Measurements from ENCODE around the gene RPS25.
"Not testable (repeated sequence)": the region's sequence is repeated elsewhere in the genome, so short reads cannot be mapped to it uniquely, and the experiment has no call there.

Gene RPS25

GRCh38 chr11:119014209-119014924 is 3.8 kb downstream of the RPS25 start:
- no peak for DNase-seq

- DNase-seq: no peak
These were observed 5.4 kb downstream of the RPS25 start for GRCh38 chr11:119012629-119013170.

- no peak for DNase-seq
These were observed 6.6 kb downstream of the RPS25 start for GRCh38 chr11:119011476-119012053.

GRCh38 chr11:119006656-119007055 is 11.5 kb downstream of the RPS25 start:
- no peak for DNase-seq

- no peak for DNase-seq
These were observed 17.2 kb downstream of the RPS25 start for GRCh38 chr11:119000906-119001305.

GRCh38 chr11:118998822-118999221 is 19.3 kb downstream of the RPS25 start:
- no peak for DNase-seq

- DNase-seq: no peak
These were observed 19.8 kb downstream of the RPS25 start for GRCh38 chr11:118998388-118998717.

GRCh38 chr11:118997627-118998387 is 20.3 kb downstream of the RPS25 start, which contains the start of gene CENATAC:
CENATAC (plus strand) TSS chr11:118998138; CDS start chr11:118998198, 60 bp downstream.
- peak; percentile 95 to 97 (median 95) for DNase-seq

GRCh38 chr11:118996926-118997626 is 21.1 kb downstream of the RPS25 start:
- DNase-seq: peak in 2 of 5 donors; percentile 13 to 76

- not testable (repeated sequence) for DNase-seq
These were observed 26.6 kb downstream of the RPS25 start for GRCh38 chr11:118991486-118992038.

- no peak for DNase-seq
These were observed 29.9 kb downstream of the RPS25 start for GRCh38 chr11:118988280-118988679.

- DNase-seq: no peak
These were observed 33.3 kb downstream of the RPS25 start for GRCh38 chr11:118984825-118985224.

- not testable (repeated sequence) for DNase-seq
These were observed 33.8 kb downstream of the RPS25 start for GRCh38 chr11:118984337-118984736.

GRCh38 chr11:118980191-118980881 is 37.8 kb downstream of the RPS25 start:
- no peak for DNase-seq

- no peak for DNase-seq
These were observed 38.7 kb downstream of the RPS25 start for GRCh38 chr11:118979434-118979833.

- DNase-seq: no peak
These were observed 42.1 kb downstream of the RPS25 start for GRCh38 chr11:118975771-118976709.

GRCh38 chr11:118973985-118974384 is 44.2 kb downstream of the RPS25 start:
- DNase-seq: no peak

- no peak for DNase-seq
These were observed 46.5 kb downstream of the RPS25 start, which contains the start of gene FOXR1 for GRCh38 chr11:118971646-118972045. FOXR1 (plus strand) TSS chr11:118971761; CDS start chr11:118971932, 171 bp downstream.

- not testable (repeated sequence) for DNase-seq
These were observed 48.6 kb downstream of the RPS25 start for GRCh38 chr11:118969508-118969907.
